SK-N-SH (cell line): ENCODE data around the gene TSNAXIP1. TPM values are rescaled to one million over a fixed set of nuclear protein-coding genes. Genes with fewer than 3 reads are reported as not detected.
"Not testable (repeated sequence)": the region's sequence is repeated elsewhere in the genome, so short reads cannot be mapped to it uniquely, and the experiment has no call there.

Source experiments
- CTCF ChIA-PET: fragments of 300-600, 350-600 bp; formaldehyde crosslinking; extraction: SDS; loops from one replicate; lab custom pipeline; 2021; lab: Yijun Ruan, JAX
- POLR2A ChIA-PET: fragments of 350-600 bp; sonication (Branson Sonifier 250); formaldehyde crosslinking; extraction: SDS; loops from one replicate; lab custom pipeline; 2020; ENCODE audit warnings: antibody characterized with exemption, inconsistent platforms; lab: Yijun Ruan, JAX
- DNase-seq: peaks from one replicate; pipeline ENCODE4 v3.0.0; 2012
- H2AFZ ChIP-seq: fragments of 200-600 bp; sonication (generic); 2 replicates; pipeline ENCODE4 v1.8.1; 2016; ENCODE audit warnings: antibody characterized with exemption, mild to moderate bottlenecking, low read depth
- H3F3A ChIP-seq: fragments of 200-600 bp; sonication (generic); replicated peaks from 2 replicates; pipeline ENCODE3; 2016; ENCODE audit warnings: antibody characterized with exemption, mild to moderate bottlenecking; ENCODE audit not compliant: insufficient read depth
- H3K27ac ChIP-seq, 2 experiments: fragments of 200-500 bp in 1 of 2; fragments of 200-600 bp in 1 of 2; sonication (Bioruptor generic) in 1 of 2; sonication (generic), shearing (Covaris generic) in 1 of 2; 2 replicates each; pipeline versions ENCODE4 v1.5.1 to v1.6.1; 2014 to 2016; ENCODE audit warnings: low read depth in 2 of 2, inconsistent platforms in 1 of 2, low read length in 1 of 2, mild to moderate bottlenecking in 1 of 2, mixed read lengths in 1 of 2
- H3K27me3 ChIP-seq: fragments of 200-600 bp; sonication (generic), shearing (Covaris generic); 2 replicates; pipeline ENCODE4 v1.6.1; 2016; ENCODE audit warnings: mixed run types; ENCODE audit not compliant: insufficient read depth
- H3K36me3 ChIP-seq, 2 experiments: fragments of 200-500 bp in 1 of 2; fragments of 200-600 bp in 1 of 2; sonication (Bioruptor generic) in 1 of 2; sonication (generic) in 1 of 2; replicated peaks in 1 of 2; 2 replicates each; pipeline versions ENCODE3 to v1.5.1; 2014 to 2016; ENCODE audit warnings: low read length in 1 of 2, mild to moderate bottlenecking in 1 of 2; ENCODE audit not compliant: insufficient read depth in 2 of 2, control insufficient read depth in 1 of 2
- H3K4me1 ChIP-seq, 2 experiments: fragments of 200-500 bp in 1 of 2; fragments of 200-600 bp in 1 of 2; sonication (Bioruptor generic) in 1 of 2; sonication (generic), shearing (Covaris generic) in 1 of 2; 2 replicates each; pipeline versions ENCODE4 v1.5.1 to v1.6.1; 2014 to 2016; ENCODE audit warnings: low read depth in 1 of 2, low read length in 1 of 2, mixed run types in 1 of 2; ENCODE audit not compliant: insufficient read depth in 2 of 2, control insufficient read depth in 1 of 2
- H3K4me2 ChIP-seq: fragments of 200-600 bp; sonication (generic), shearing (Covaris generic); 2 replicates; pipeline ENCODE4 v1.6.1; 2017; ENCODE audit warnings: mixed run types
- H3K4me3 ChIP-seq, 2 experiments: fragments of 200-500 bp in 1 of 2; fragments of 200-600 bp in 1 of 2; sonication (Bioruptor generic) in 1 of 2; sonication (generic), shearing (Covaris generic) in 1 of 2; 2 replicates each; pipeline versions ENCODE4 v1.5.1 to v1.8.1; 2014 to 2016; ENCODE audit warnings: low read depth in 2 of 2, inconsistent platforms in 1 of 2, low read length in 1 of 2, mild to moderate bottlenecking in 1 of 2, mixed read lengths in 1 of 2, moderate library complexity in 1 of 2
- H3K79me2 ChIP-seq: fragments of 200-600 bp; sonication (generic); 2 replicates; pipeline ENCODE4 v1.8.1; 2017; ENCODE audit warnings: mild to moderate bottlenecking; ENCODE audit not compliant: insufficient read depth
- H3K9ac ChIP-seq: fragments of 200-600 bp; sonication (generic); 2 replicates; pipeline ENCODE4 v1.6.1; 2017; ENCODE audit warnings: mixed run types
- H3K9me2 ChIP-seq: fragments of 200-600 bp; sonication (generic); 2 replicates; pipeline ENCODE4 v1.6.1; 2017; ENCODE audit warnings: mixed run types
- H3K9me3 ChIP-seq: fragments of 200-600 bp; sonication (generic); 2 replicates; pipeline ENCODE4 v1.6.1; 2017; ENCODE audit warnings: mixed run types, mild to moderate bottlenecking, moderate library complexity
- H4K20me1 ChIP-seq: fragments of 200-600 bp; sonication (generic); 2 replicates; pipeline ENCODE4 v1.6.1; 2017; ENCODE audit warnings: mild to moderate bottlenecking, mixed run types; ENCODE audit not compliant: insufficient read depth
- CHD2 ChIP-seq: fragments of 150-350 bp; IDR thresholded peaks from 2 replicates; pipeline ENCODE4 v1.6.1; 2018; ENCODE audit warnings: low read length; ENCODE audit not compliant: partially characterized antibody
- ELF1 ChIP-seq: IDR thresholded peaks from 2 replicates; pipeline ENCODE4 v1.4.0; 2012
- EP300 ChIP-seq, 2 experiments: IDR thresholded peaks; 2 replicates each; pipeline versions ENCODE4 v1.4.0 to v1.6.1; 2012; ENCODE audit warnings: borderline replicate concordance in 1 of 2, low read depth in 1 of 2, low read length in 1 of 2
- EZH2phosphoT487 ChIP-seq: fragments of 200-600 bp; sonication (generic); IDR thresholded peaks from 2 replicates; pipeline ENCODE4 v1.6.1; 2017; ENCODE audit warnings: low read depth, mixed run types, mild to moderate bottlenecking, antibody characterized with exemption, moderate library complexity, borderline replicate concordance
- FOSL2 ChIP-seq: IDR thresholded peaks from 2 replicates; pipeline ENCODE4 v1.4.0; 2012; ENCODE audit warnings: low read depth, mild to moderate bottlenecking, moderate library complexity, borderline replicate concordance
- FOXM1 ChIP-seq: IDR thresholded peaks from 2 replicates; pipeline ENCODE4 v1.4.0; 2012; ENCODE audit warnings: low read depth, mild to moderate bottlenecking
- GATA2 ChIP-seq: sonication (generic); formaldehyde crosslinking; IDR thresholded peaks from 2 replicates; pipeline ENCODE4 v1.5.0; 2020; ENCODE audit warnings: mild to moderate bottlenecking, missing genetic modification reagents
- MAX ChIP-seq: IDR thresholded peaks from 2 replicates; pipeline ENCODE4 v1.4.0; 2012; ENCODE audit warnings: low read depth
- MEF2A ChIP-seq: IDR thresholded peaks from 2 replicates; pipeline ENCODE4 v1.4.0; 2012; ENCODE audit warnings: low read depth, borderline replicate concordance
- MXI1 ChIP-seq: IDR thresholded peaks from 2 replicates; pipeline ENCODE4 v1.6.1; 2012; ENCODE audit warnings: mild to moderate bottlenecking, low read depth, low read length, improper control_type of control experiment
- NFIC ChIP-seq: IDR thresholded peaks from 2 replicates; pipeline ENCODE4 v1.4.0; 2012; ENCODE audit warnings: borderline replicate concordance
- NRF1 ChIP-seq: IDR thresholded peaks from 2 replicates; pipeline ENCODE4 v1.6.1; 2012; ENCODE audit warnings: low read depth, mild to moderate bottlenecking, low read length
- RAD21 ChIP-seq: IDR thresholded peaks from 2 replicates; pipeline ENCODE4 v1.6.1; 2012; ENCODE audit warnings: mild to moderate bottlenecking, low read length
- RFX5 ChIP-seq: IDR thresholded peaks from 2 replicates; pipeline ENCODE4 v1.6.1; 2012; ENCODE audit warnings: mild to moderate bottlenecking, improper control_type of control experiment, low read length
- RXRA ChIP-seq: IDR thresholded peaks from 2 replicates; pipeline ENCODE4 v1.4.0; 2012; ENCODE audit warnings: low read depth, mild to moderate bottlenecking, borderline replicate concordance
- SIN3A ChIP-seq: IDR thresholded peaks from 2 replicates; pipeline ENCODE4 v1.6.1; 2012; ENCODE audit warnings: low read depth, mild to moderate bottlenecking, low read length, moderate library complexity, borderline replicate concordance
- SMC3 ChIP-seq: IDR thresholded peaks from 2 replicates; pipeline ENCODE4 v1.6.1; 2012; ENCODE audit warnings: low read depth, low read length, improper control_type of control experiment
- USF2 ChIP-seq: fragments of 150-350 bp; IDR thresholded peaks from 2 replicates; pipeline ENCODE4 v1.6.1; 2017; ENCODE audit warnings: antibody characterized with exemption, low read length, low read depth, borderline replicate concordance
- ZBTB33 ChIP-seq: IDR thresholded peaks from 2 replicates; pipeline ENCODE4 v1.4.0; 2012; ENCODE audit warnings: low read depth, borderline replicate concordance
- WGBS: methylation state at CpG from one replicate; pipeline ENCODE4 v1.1.6; 2017; ENCODE audit warnings: low lambda C conversion rate; 5-methylcytosine and 5-hydroxymethylcytosine counted together
- polyA plus RNA-seq, 3 experiments: library from polyadenylated mRNA; depleted of rRNA; stranded (reverse); fragments of >200 nt; gene quantifications; 2 replicates each; pipeline ENCODE4 v1.2.3, GENCODE V29; 2012

TSNAXIP1 gene
- polyA plus RNA-seq, 1 of the 3 experiments (the other 2 are of a cell fraction) = 4.4 TPM

GRCh38 chr16:67834242-67834614 lies 27.5 kb downstream of the TSNAXIP1 start:
- Histone ChIP-seq H3K4me1 (peaks cover 0 to 9% of the 10 kb centered on the region in 2 experiments; a peak in 1 of 4 replicates), H3K4me2 (peak overlapping the region; percentile 100), H2AFZ (peak overlapping the region; percentile 85; the same call in 1 of the 2 replicates), H3K9ac (peak overlapping the region; percentile 87; the same call in 1 of the 2 replicates), H3K36me3 (peaks cover 0 to 29% of the 10 kb centered on the region in 2 experiments), H3K27me3 (no peaks in the 10 kb centered on the region), H3K4me3 (peak overlapping the region; percentile 76 to 84; a peak in 2 of 4 replicates), H3K79me2 (peaks cover 16% of the 10 kb centered on the region), H4K20me1 (no peaks in the 10 kb centered on the region), H3K9me2 (no peaks in the 10 kb centered on the region), H3F3A (no peaks in the 10 kb centered on the region), H3K27ac (peak overlapping the region in 1 of 2 experiments; percentile 51; a peak in 2 of 4 replicates), H3K9me3 (no peaks in the 10 kb centered on the region)
- 86% methylated on average over 10 of the region's 10 CpGs for WGBS
- TF ChIP-seq ELF1 (no peak), NRF1 (no peak), EZH2phosphoT487 (no peak), SIN3A (no peak), MAX (no peak), MEF2A (no peak), RXRA (no peak), USF2 (no peak), RFX5 (no peak), RAD21 (no peak), FOXM1 (no peak), ZBTB33 (no peak), FOSL2 (no peak), GATA2 (CRISPR knock-in tag) (no peak), MXI1 (no peak), CHD2 (no peak), NFIC (no peak), SMC3 (no peak), EP300 (IDR thresholded peaks at IDR 0.05; ENCODE audit: borderline replicate concordance in 1 of 2, low read depth in 1 of 2, low read length in 1 of 2) (no peak)
- POLR2A ChIA-PET = interaction anchor here (1.0 to 2.3 kb wide), 7 partner anchors 10 to 353 kb away, joined by 3 to 11 read pairs (median 5); partner anchors contain the start of genes ATP6V0D1, NUTF2, RANBP10 and TSNAXIP1
- CTCF ChIA-PET = interaction anchor here (0.9 to 5.0 kb wide), 9 partner anchors 10 to 313 kb away, joined by 3 to 65 read pairs (median 5); partner anchors contain the start of genes NRN1L and NUTF2
- DNase-seq = no peak

- CTCF ChIA-PET = interaction anchor here (1.0 to 3.5 kb wide), 3 partner anchors 11 to 117 kb away, joined by 3 to 22 read pairs (median 4); partner anchors contain the start of gene CENPT
- POLR2A ChIA-PET, H3K4me3 ChIP-seq, DNase-seq, H3K9me2 ChIP-seq, H3K27ac ChIP-seq, H3K4me2 ChIP-seq, H4K20me1 ChIP-seq, H3K27me3 ChIP-seq, H3K36me3 ChIP-seq, H2AFZ ChIP-seq, H3K9me3 ChIP-seq, H3F3A ChIP-seq, H3K9ac ChIP-seq: not testable (repeated sequence)
- Histone ChIP-seq H3K4me1 (peaks cover 0 to 13% of the 10 kb centered on the region in 2 experiments; a peak in 1 of 4 replicates), H3K79me2 (peaks cover 14% of the 10 kb centered on the region)
- WGBS = 87% methylated on average over 10 of the region's 10 CpGs
Observed at GRCh38 chr16:67837190-67837589, 30.5 kb downstream of the TSNAXIP1 start.
